GM12801 (cell line): ENCODE measurements around the gene SFXN5.

Source experiments
- TF ChIP-seq, protein P1 (sequence below): IDR thresholded peaks from one replicate; pipeline ENCODE4 v1.5.1; 2011; ENCODE audit warnings: control low read depth; ENCODE audit not compliant: insufficient read length; ENCODE audit errors: extremely low read depth

The SFXN5 gene

DNA sequence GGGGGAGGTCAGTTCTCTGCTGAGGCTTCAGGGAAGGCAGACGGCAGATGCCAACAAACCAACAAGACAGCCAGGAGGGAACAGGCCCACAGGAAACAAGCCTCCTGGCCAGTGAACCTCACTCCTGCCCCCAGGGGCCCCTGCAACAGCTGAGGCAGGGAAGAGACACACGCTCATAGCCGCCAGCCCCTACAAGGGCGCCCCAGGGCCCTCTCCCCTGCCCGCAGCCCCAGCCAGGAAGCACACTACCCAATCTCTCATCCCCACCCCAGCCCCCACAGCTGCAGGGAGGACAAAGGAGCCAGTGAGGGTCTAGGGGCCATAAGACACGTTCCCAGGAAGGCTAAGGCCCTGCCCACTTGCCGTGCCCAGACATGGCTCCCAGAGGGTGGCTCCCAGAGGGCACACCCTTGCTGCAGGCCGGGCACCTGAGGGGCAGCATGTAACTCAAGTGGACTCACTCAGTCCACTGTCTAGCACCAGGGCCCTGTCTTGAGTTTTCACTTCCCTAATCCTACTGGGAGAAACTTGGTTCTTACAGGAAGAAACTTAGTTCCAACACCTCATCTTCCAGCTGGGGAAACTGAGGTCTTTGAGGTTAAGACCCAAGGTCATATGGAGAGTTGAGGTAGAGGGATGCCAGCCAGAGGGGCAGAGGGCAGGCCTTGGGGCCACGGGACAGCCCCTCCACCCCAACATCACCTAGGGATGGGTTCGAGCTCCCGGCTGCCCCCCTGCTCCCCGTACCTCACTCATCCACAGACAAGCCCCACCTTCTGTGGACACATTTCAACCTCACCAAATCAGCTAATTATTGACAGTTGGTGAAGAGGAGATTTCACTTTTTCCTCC, 116.9 kb downstream of the SFXN5 start:
- TF ChIP-seq, protein P1, sequence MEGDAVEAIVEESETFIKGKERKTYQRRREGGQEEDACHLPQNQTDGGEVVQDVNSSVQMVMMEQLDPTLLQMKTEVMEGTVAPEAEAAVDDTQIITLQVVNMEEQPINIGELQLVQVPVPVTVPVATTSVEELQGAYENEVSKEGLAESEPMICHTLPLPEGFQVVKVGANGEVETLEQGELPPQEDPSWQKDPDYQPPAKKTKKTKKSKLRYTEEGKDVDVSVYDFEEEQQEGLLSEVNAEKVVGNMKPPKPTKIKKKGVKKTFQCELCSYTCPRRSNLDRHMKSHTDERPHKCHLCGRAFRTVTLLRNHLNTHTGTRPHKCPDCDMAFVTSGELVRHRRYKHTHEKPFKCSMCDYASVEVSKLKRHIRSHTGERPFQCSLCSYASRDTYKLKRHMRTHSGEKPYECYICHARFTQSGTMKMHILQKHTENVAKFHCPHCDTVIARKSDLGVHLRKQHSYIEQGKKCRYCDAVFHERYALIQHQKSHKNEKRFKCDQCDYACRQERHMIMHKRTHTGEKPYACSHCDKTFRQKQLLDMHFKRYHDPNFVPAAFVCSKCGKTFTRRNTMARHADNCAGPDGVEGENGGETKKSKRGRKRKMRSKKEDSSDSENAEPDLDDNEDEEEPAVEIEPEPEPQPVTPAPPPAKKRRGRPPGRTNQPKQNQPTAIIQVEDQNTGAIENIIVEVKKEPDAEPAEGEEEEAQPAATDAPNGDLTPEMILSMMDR: no peak

DNA sequence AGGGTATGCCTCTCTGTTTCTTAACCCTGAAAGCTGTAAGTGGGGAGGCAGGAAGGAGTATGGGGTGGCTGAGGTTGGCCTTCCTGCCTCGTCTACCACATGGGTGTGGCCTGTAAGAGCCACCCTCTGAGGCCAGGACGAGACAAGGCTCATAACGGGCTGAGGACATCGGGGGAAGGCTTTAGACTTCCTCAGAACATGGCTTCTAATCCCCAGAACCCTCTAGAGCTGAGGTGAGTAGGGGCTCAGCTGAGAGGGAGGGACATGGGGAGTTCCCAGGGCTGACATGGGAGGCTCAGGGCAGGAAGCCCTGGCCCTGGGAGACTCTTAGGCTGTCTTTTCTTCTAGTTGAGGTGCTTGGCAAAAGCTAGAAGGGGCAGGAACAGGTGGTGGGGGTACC, 117.5 kb downstream of the SFXN5 start:
- TF ChIP-seq, protein P1: no peak

DNA sequence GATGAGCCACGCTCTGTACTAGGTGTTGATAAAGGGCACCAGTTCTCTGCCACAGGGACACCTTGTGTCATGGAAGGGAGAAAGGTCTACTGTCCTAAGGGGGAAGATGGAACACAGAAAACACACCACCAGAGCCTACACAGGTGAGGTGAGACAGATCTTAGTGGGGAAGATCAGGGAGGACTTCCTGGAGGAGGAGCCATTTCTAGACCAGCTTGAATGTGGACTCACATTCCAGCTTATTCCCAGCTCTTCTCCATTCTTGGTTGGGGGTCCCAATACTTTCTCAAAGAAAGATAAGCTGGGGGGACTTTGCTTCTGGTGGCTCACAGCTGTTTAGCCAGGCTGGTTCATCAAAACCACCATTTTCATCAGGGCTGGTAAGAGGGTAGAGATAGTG, 118.0 kb downstream of the SFXN5 start:
- TF ChIP-seq, protein P1: no peak

DNA sequence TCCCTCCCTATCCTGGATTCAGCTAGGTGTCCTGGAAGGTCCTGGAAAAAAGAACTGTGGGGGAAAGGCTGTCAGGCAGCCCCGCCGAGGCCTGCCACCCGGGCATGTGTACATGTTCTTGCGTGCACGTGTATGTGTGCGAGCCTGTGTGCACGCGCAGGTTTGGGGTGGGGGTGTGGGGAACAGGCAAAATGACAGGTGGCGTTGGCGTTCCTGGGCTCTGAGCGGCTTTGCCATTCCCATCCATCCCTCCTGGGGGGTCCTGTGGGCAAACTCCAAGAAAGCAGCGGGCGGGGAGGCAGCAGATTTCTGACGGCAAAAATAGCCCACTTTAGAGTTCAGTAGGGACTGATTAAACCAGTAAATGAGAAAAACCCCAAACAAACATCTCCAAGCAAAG, 118.6 kb downstream of the SFXN5 start:
- TF ChIP-seq, protein P1: no peak

DNA sequence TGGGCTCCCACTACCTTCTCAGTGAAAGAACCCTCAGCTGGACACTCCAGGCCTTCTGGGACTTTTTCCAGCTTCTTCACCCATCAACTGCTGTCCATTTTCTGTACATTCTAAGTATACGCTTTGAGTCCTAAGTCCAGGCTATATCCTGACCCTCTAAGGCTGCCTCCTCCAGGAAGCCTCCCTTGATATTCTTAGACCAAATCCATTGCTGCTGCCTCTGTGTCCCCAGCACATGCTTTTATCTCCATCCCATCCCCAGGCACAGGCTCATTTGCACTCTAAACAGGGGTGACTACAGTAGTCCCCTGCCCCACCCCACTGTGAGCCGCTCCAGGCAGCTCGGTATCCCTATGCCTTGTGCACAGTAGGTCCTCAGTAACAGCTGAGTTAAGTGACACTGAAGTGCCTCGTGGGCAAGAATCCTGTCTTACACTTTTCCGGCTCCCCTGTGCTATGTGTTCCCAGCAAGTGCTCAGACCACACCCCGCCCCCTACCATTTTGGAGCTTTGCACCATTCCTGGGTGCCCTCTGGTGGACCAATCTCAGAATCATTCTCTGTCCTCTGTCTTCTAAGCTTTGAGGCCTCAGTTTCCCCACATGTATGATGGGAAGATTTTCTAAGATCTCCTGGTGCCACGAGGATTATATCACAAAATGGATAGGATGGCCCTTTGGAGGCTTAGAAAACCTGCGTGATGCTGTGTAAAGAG, 119.2 kb downstream of the SFXN5 start:
- TF ChIP-seq, protein P1: no peak

DNA sequence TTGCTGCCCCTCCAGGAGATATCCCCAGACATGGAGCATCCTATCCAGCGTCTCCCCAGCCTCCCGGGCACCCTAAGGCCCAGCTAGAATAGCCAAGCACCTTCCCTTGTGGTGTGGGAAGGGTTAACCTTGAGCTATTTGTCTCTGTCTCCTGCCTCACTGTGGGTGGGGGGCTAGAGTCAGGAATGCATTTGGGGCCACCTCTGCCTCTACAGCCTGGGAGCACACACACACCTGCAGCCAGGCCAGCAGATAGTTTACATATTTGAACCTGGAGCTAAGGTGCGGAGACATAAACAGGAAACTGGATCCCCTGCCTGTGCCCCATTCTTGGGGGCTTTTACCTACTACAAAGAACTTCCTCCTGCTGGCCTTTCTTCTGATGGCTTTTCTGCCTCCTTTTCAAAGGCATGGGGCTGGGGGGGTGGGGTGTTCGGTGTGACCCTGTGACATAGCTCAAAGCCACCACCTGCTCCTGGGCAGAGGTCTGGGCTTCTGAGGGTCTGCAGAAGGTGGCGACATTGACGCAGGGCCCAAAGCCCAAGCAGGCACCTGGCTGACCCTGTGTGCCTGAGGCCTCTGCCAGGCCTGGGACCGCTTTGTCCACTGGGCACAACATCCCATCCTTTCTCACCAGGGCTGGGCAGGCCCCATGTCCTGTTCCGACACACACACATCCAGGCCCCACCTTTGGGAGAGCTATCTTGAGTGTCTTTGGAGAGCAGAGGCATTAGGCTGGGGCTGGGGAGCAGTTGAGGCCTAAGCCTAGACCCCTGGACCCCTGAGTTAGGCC, 120.0 kb downstream of the SFXN5 start:
- TF ChIP-seq, protein P1: no peak
